ENCODE measurements around the gene ARSG. TPM values are rescaled to one million over a fixed set of nuclear protein-coding genes. Genes with fewer than 3 reads are reported as not detected.

ARSG gene
- total and polyA plus RNA-seq, 9 of the 15 experiments (the other 6 are each of a cell fraction or from before 2014, with no cell fraction given): 1.0 to 5.6 (median 1.8) TPM

DNA sequence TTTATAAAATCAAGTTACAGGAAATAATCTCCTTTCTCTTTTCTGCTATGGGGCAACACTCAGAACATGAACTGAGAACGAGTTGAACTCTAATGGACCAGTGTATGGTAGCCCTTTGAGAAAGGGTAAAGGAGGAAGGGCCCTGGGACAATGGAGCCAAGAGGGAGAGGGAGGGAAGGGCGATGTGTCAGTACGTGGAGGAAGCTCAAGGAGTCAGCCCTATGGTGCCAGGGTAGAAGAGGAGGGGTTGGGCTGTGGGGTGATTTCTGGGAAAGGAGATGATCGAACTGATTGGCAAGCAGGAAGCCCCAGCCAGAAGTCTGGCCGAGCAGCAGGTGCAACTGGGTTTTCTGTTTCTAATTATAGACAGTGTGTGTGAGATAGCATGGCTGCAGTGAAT, 170.3 kb downstream of the ARSG start (continued):
- TF ChIP-seq HEY1 (CRISPR knock-in tag; IDR thresholded peaks at IDR 0.05; ENCODE audit: borderline replicate concordance) (no peak), ZBTB9 (CRISPR knock-in tag; IDR thresholded peaks at IDR 0.05) (0 out of 2 replicates have a peak, but pooled peaks have one; percentile 7), ESRRA (IDR thresholded peaks at IDR 0.05; ENCODE audit: borderline replicate concordance, low read depth) (no peak), SMARCE1 (IDR thresholded peaks at IDR 0.05) (no peak), BACH1 (tag; IDR thresholded peaks at IDR 0.05) (no peak), ZBTB17 (CRISPR knock-in tag; IDR thresholded peaks at IDR 0.05) (0 out of 2 replicates have a peak, but pooled peaks have one; percentile 11), TCF7L2 (IDR thresholded peaks at IDR 0.05; ENCODE audit: low read depth, low read length) (no peak), ZNF23 (CRISPR knock-in tag; IDR thresholded peaks at IDR 0.05) (no peak), ZNF75A (CRISPR knock-in tag; IDR thresholded peaks at IDR 0.05) (no peak), HBP1 (CRISPR knock-in tag; IDR thresholded peaks at IDR 0.05) (peak; percentile 84; the same call in 1 of the 2 replicates), HNRNPLL (IDR thresholded peaks at IDR 0.05; ENCODE audit: low read depth, low read length, poor library complexity, severe bottlenecking) (no peak), FIP1L1 (IDR thresholded peaks at IDR 0.05; ENCODE audit: low read depth, low read length, poor library complexity, severe bottlenecking) (no peak), DNMT1 (IDR thresholded peaks at IDR 0.05) (no peak), MCM5 (IDR thresholded peaks at IDR 0.05; ENCODE audit: low read depth) (no peak), ZZZ3 (IDR thresholded peaks at IDR 0.05) (no peak), SPI1 (IDR thresholded peaks at IDR 0.05; ENCODE audit: borderline replicate concordance, low read depth, low read length) (no peak), CEBPG (CRISPR knock-in tag; IDR thresholded peaks at IDR 0.05) (no peak), CEBPG (tag; conservative IDR thresholded peaks at IDR 0.05 in 1 of 2, IDR thresholded peaks at IDR 0.05 in 1 of 2) (0 out of 4 replicates have a peak, but pooled peaks of 1 of the 2 experiments have one; percentile 56), ARHGAP35 (IDR thresholded peaks at IDR 0.05; ENCODE audit: partially characterized antibody) (no peak)
- TF ChIP-seq, protein P1, sequence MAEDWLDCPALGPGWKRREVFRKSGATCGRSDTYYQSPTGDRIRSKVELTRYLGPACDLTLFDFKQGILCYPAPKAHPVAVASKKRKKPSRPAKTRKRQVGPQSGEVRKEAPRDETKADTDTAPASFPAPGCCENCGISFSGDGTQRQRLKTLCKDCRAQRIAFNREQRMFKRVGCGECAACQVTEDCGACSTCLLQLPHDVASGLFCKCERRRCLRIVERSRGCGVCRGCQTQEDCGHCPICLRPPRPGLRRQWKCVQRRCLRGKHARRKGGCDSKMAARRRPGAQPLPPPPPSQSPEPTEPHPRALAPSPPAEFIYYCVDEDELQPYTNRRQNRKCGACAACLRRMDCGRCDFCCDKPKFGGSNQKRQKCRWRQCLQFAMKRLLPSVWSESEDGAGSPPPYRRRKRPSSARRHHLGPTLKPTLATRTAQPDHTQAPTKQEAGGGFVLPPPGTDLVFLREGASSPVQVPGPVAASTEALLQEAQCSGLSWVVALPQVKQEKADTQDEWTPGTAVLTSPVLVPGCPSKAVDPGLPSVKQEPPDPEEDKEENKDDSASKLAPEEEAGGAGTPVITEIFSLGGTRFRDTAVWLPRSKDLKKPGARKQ (CRISPR knock-in tag; IDR thresholded peaks at IDR 0.05): no peak
